A673 (cell line): ENCODE data around the gene SEMA5B.

Experiments
- EZH2 ChIP-seq: fragments of 200-600 bp; sonication (generic); IDR thresholded peaks from 2 replicates; pipeline ENCODE4 v1.6.1; 2017; ENCODE audit warnings: borderline replicate concordance, low read depth, mild to moderate bottlenecking, mixed read lengths, antibody characterized with exemption, low read length; ENCODE audit not compliant: poor library complexity, severe bottlenecking
- TF ChIP-seq, protein P1 (sequence below): fragments of 300-800, 200-600 bp; sonication (generic); conservative IDR thresholded peaks from 2 replicates; pipeline ENCODE4 v1.5.1; 2017; ENCODE audit warnings: low read depth, mild to moderate bottlenecking, antibody characterized with exemption, low read length, moderate library complexity, mixed read lengths

- TF ChIP-seq, protein P1, sequence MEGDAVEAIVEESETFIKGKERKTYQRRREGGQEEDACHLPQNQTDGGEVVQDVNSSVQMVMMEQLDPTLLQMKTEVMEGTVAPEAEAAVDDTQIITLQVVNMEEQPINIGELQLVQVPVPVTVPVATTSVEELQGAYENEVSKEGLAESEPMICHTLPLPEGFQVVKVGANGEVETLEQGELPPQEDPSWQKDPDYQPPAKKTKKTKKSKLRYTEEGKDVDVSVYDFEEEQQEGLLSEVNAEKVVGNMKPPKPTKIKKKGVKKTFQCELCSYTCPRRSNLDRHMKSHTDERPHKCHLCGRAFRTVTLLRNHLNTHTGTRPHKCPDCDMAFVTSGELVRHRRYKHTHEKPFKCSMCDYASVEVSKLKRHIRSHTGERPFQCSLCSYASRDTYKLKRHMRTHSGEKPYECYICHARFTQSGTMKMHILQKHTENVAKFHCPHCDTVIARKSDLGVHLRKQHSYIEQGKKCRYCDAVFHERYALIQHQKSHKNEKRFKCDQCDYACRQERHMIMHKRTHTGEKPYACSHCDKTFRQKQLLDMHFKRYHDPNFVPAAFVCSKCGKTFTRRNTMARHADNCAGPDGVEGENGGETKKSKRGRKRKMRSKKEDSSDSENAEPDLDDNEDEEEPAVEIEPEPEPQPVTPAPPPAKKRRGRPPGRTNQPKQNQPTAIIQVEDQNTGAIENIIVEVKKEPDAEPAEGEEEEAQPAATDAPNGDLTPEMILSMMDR: no peak
- no peak for TF ChIP-seq EZH2
These were observed 60.2 kb downstream of the SEMA5B start for GRCh38 chr3:122967356-122967755.
